H1 (cell line): ENCODE data around the gene CPNE5.

ENCODE experiments used
- EZH2 ChIP-seq: fragments of 200-600 bp; sonication (generic); IDR thresholded peaks from 2 replicates; pipeline ENCODE4 v1.7.1; 2012; ENCODE audit warnings: low read depth, mild to moderate bottlenecking, moderate library complexity, low read length, inconsistent platforms; ENCODE audit not compliant: severe bottlenecking
- HDAC2 ChIP-seq, 2 experiments: fragments of 300-600 bp in 1 of 2; sonication (generic) in 1 of 2; IDR thresholded peaks; 2 replicates each; pipeline ENCODE4 v1.6.1; 2011 to 2012; ENCODE audit warnings: low read depth in 2 of 2, low read length in 2 of 2, mild to moderate bottlenecking in 2 of 2, moderate library complexity in 2 of 2, borderline replicate concordance in 1 of 2, inconsistent platforms in 1 of 2
- HDAC6 ChIP-seq: IDR thresholded peaks from one replicate; pipeline ENCODE4 v1.7.1; 2012; ENCODE audit warnings: low read depth, mild to moderate bottlenecking, inconsistent platforms, low read length, moderate library complexity
- JUN ChIP-seq: IDR thresholded peaks from 2 replicates; pipeline ENCODE4 v1.6.1; 2011; ENCODE audit warnings: low read depth, mild to moderate bottlenecking, improper control_type of control experiment, low read length
- JUND ChIP-seq: IDR thresholded peaks from 2 replicates; pipeline ENCODE4 v1.6.1; 2011; ENCODE audit warnings: mild to moderate bottlenecking, improper control_type of control experiment, low read length
- POLR2A ChIP-seq, 2 experiments: IDR thresholded peaks; 1 replicate in 1 of 2; 2 replicates in 1 of 2; pipeline ENCODE4 v1.6.1; 2011; ENCODE audit warnings: low read depth in 2 of 2, low read length in 2 of 2, mild to moderate bottlenecking in 2 of 2; ENCODE audit errors: control extremely low read depth in 1 of 2
- RAD21 ChIP-seq, 2 experiments: IDR thresholded peaks in 1 of 2; conservative IDR thresholded peaks in 1 of 2; 2 replicates each; pipeline ENCODE4 v1.6.1; 2011; ENCODE audit warnings: low read depth in 2 of 2, low read length in 2 of 2, improper control_type of control experiment in 1 of 2, inconsistent platforms in 1 of 2, mild to moderate bottlenecking in 1 of 2, moderate library complexity in 1 of 2
- YY1 ChIP-seq: IDR thresholded peaks from 2 replicates; pipeline ENCODE4 v1.6.1; 2011; ENCODE audit warnings: low read depth, mild to moderate bottlenecking, low read length
- TF ChIP-seq, protein P1 (sequence below), 3 experiments: IDR thresholded peaks; 1 replicate in 2 of 3; 2 replicates in 1 of 3; pipeline versions ENCODE4 v1.5.1 to v1.6.1; 2011; ENCODE audit warnings: low read length in 3 of 3, mild to moderate bottlenecking in 3 of 3, inconsistent platforms in 2 of 3, low read depth in 1 of 3, moderate library complexity in 1 of 3; ENCODE audit not compliant: insufficient read depth in 1 of 3; ENCODE audit errors: control extremely low read depth in 1 of 3

DNA sequence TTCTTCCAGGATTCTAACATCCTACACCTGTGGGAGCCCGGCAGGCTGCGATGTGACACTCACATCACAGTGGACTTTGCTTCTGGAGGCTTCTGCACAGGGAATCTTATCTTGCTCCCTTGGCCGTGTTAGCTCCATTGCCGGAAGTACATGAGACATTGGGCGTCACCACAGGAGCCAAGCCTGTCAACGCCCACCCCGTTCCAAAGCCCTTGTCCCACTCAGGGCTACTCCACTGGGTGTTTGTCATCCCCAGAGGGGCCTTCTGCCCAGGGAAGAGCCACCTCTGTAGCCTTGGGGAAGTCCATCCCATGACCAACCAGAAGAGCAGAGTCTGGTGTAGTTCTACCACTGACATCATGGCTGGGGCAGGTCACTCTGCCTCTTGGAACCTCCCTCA, 139.9 kb downstream of the CPNE5 start:
- no peak for TF ChIP-seq EZH2
- TF ChIP-seq, protein P1, sequence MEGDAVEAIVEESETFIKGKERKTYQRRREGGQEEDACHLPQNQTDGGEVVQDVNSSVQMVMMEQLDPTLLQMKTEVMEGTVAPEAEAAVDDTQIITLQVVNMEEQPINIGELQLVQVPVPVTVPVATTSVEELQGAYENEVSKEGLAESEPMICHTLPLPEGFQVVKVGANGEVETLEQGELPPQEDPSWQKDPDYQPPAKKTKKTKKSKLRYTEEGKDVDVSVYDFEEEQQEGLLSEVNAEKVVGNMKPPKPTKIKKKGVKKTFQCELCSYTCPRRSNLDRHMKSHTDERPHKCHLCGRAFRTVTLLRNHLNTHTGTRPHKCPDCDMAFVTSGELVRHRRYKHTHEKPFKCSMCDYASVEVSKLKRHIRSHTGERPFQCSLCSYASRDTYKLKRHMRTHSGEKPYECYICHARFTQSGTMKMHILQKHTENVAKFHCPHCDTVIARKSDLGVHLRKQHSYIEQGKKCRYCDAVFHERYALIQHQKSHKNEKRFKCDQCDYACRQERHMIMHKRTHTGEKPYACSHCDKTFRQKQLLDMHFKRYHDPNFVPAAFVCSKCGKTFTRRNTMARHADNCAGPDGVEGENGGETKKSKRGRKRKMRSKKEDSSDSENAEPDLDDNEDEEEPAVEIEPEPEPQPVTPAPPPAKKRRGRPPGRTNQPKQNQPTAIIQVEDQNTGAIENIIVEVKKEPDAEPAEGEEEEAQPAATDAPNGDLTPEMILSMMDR (IDR thresholded peaks at IDR 0.05; ENCODE audit: control extremely low read depth in 1 of 3, insufficient read depth in 1 of 3, low read depth in 1 of 3, low read length in 3 of 3) = no peak
- no peak for TF ChIP-seq HDAC2 (IDR thresholded peaks at IDR 0.05; ENCODE audit: borderline replicate concordance in 1 of 2, low read depth in 2 of 2, low read length in 2 of 2)
- TF ChIP-seq JUN = no peak
- TF ChIP-seq JUND = no peak
- TF ChIP-seq YY1 = no peak
- no peak for TF ChIP-seq POLR2A (IDR thresholded peaks at IDR 0.05; ENCODE audit: control extremely low read depth in 1 of 2, low read depth in 2 of 2, low read length in 2 of 2)
- no peak for TF ChIP-seq RAD21 (IDR thresholded peaks at IDR 0.05 in 1 of 2, conservative IDR thresholded peaks at IDR 0.05 in 1 of 2; ENCODE audit: low read depth in 2 of 2, low read length in 2 of 2)
- no peak for TF ChIP-seq HDAC6
